ENCODE data around the gene B4GALNT3. TPM values are rescaled to one million over a fixed set of nuclear protein-coding genes. Genes with fewer than 3 reads are reported as not detected.

B4GALNT3 gene
- total and polyA plus RNA-seq, 2 of the 13 experiments (the other 11 are each of a cell fraction or from before 2014, with no cell fraction given) = 3.2 to 4.4 TPM

GRCh38 chr12:585062-586061, 125.6 kb downstream of the B4GALNT3 start (continued):
- TF ChIP-seq ZNF292 (CRISPR knock-in tag; IDR thresholded peaks at IDR 0.05; ENCODE audit: borderline replicate concordance, low read depth) (peak; percentile 93; the same call in 1 of the 2 replicates), MIER3 (CRISPR knock-in tag; IDR thresholded peaks at IDR 0.05; ENCODE audit: borderline replicate concordance) (peak; percentile 94; the same call in 1 of the 2 replicates), SMAD9 (CRISPR knock-in tag; IDR thresholded peaks at IDR 0.05) (no peak), ZNF558 (CRISPR knock-in tag; IDR thresholded peaks at IDR 0.05; ENCODE audit: borderline replicate concordance) (0 out of 2 replicates have a peak, but pooled peaks have one; percentile 49), GPBP1L1 (CRISPR knock-in tag; IDR thresholded peaks at IDR 0.05) (no peak), ASH2L (IDR thresholded peaks at IDR 0.05; ENCODE audit: insufficient read length, low read depth, low read length) (peak; percentile 47), PHF20 (CRISPR knock-in tag; IDR thresholded peaks at IDR 0.05) (peak; percentile 51; the same call in 1 of the 2 replicates), HNRNPK (IDR thresholded peaks at IDR 0.05; ENCODE audit: low read depth, low read length, poor library complexity, severe bottlenecking) (no peak), IKZF4 (CRISPR knock-in tag; IDR thresholded peaks at IDR 0.05; ENCODE audit: borderline replicate concordance, low read depth, not compliant biosample characterization) (no peak), ZNF501 (CRISPR knock-in tag; IDR thresholded peaks at IDR 0.05) (peak; percentile 64; the same call in 1 of the 2 replicates), BCL3 (CRISPR knock-in tag; IDR thresholded peaks at IDR 0.05) (no peak), CBX5 (CRISPR knock-in tag; IDR thresholded peaks at IDR 0.05; ENCODE audit: borderline replicate concordance) (peak; percentile 89; the same call in 1 of the 2 replicates), ZNF136 (CRISPR knock-in tag; IDR thresholded peaks at IDR 0.05; ENCODE audit: low read depth) (no peak), PLRG1 (conservative IDR thresholded peaks at IDR 0.05) (no peak), ZNF276 (CRISPR knock-in tag; IDR thresholded peaks at IDR 0.05; ENCODE audit: low read depth) (no peak), ZFY (CRISPR knock-in tag; IDR thresholded peaks at IDR 0.05) (no peak; the same call in 1 of the 2 replicates), ZNF766 (CRISPR knock-in tag; IDR thresholded peaks at IDR 0.05; ENCODE audit: borderline replicate concordance) (no peak), WIZ (CRISPR knock-in tag; IDR thresholded peaks at IDR 0.05) (no peak), ZFP36L2 (CRISPR knock-in tag; IDR thresholded peaks at IDR 0.05) (no peak), HOXA9 (CRISPR knock-in tag; IDR thresholded peaks at IDR 0.05; ENCODE audit: borderline replicate concordance) (no peak), FOSL2 (CRISPR knock-in tag; IDR thresholded peaks at IDR 0.05) (peak; percentile 99), ZC3H13 (CRISPR knock-in tag; IDR thresholded peaks at IDR 0.05) (no peak)
- TF ChIP-seq, protein P1, sequence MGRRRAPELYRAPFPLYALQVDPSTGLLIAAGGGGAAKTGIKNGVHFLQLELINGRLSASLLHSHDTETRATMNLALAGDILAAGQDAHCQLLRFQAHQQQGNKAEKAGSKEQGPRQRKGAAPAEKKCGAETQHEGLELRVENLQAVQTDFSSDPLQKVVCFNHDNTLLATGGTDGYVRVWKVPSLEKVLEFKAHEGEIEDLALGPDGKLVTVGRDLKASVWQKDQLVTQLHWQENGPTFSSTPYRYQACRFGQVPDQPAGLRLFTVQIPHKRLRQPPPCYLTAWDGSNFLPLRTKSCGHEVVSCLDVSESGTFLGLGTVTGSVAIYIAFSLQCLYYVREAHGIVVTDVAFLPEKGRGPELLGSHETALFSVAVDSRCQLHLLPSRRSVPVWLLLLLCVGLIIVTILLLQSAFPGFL (CRISPR knock-in tag; IDR thresholded peaks at IDR 0.05) = no peak
